Natural killer cell treated with Interleukin-12 subunit alpha and Interleukin-12 subunit beta and Interleukin-15 and Interleukin-18, amount 100 ng/mL, for 72 hours (primary cell): Measurements from ENCODE around the gene SH3GL2. TPM values are rescaled to one million over a fixed set of nuclear protein-coding genes. Genes with fewer than 3 reads are reported as not detected.

Source experiments
- ATAC-seq, 2 donors: fragments of 150-1000 bp; cut with Tn5 transposase in 1 of 2; sonication (Bioruptor Pico), chemical (Tn5 transposase) in 1 of 2; 2 replicates each; pipeline ENCODE4 v1.10.0; 2021
- DNase-seq: peaks from one replicate; pipeline ENCODE4 v3.0.0; 2022; ENCODE audit warnings: low spot score
- H3K27ac Mint-ChIP-seq, 2 donors: 1 replicate in 1 of 2; 2 replicates in 1 of 2; pipeline ENCODE4 v1.8.0; 2022; ENCODE audit warnings: mixed read lengths in 2 of 2, mild to moderate bottlenecking in 1 of 2, moderate library complexity in 1 of 2
- H3K27me3 Mint-ChIP-seq, 2 donors: 1 replicate in 1 of 2; 2 replicates in 1 of 2; pipeline ENCODE4 v1.8.0; 2022; ENCODE audit warnings: mixed read lengths in 2 of 2
- H3K36me3 Mint-ChIP-seq: one replicate; pipeline ENCODE4 v1.8.0; 2022; ENCODE audit warnings: mixed read lengths
- H3K4me1 Mint-ChIP-seq, 2 donors: 1 replicate in 1 of 2; 2 replicates in 1 of 2; pipeline ENCODE4 v1.8.0; 2022; ENCODE audit warnings: low read depth in 2 of 2, mixed read lengths in 2 of 2, mild to moderate bottlenecking in 1 of 2
- H3K4me3 Mint-ChIP-seq: one replicate; pipeline ENCODE4 v1.8.0; 2022; ENCODE audit warnings: mixed read lengths
- H3K9me3 Mint-ChIP-seq: 2 replicates; pipeline ENCODE4 v1.8.0; 2022; ENCODE audit warnings: mixed read lengths
- total RNA-seq, 2 donors: library from RNA; stranded (reverse); gene quantifications; one replicate each; pipeline ENCODE4 v1.2.3, GENCODE V29; 2022

Gene SH3GL2
- total RNA-seq, 2 donors from 2014 or later = not detected

DNA sequence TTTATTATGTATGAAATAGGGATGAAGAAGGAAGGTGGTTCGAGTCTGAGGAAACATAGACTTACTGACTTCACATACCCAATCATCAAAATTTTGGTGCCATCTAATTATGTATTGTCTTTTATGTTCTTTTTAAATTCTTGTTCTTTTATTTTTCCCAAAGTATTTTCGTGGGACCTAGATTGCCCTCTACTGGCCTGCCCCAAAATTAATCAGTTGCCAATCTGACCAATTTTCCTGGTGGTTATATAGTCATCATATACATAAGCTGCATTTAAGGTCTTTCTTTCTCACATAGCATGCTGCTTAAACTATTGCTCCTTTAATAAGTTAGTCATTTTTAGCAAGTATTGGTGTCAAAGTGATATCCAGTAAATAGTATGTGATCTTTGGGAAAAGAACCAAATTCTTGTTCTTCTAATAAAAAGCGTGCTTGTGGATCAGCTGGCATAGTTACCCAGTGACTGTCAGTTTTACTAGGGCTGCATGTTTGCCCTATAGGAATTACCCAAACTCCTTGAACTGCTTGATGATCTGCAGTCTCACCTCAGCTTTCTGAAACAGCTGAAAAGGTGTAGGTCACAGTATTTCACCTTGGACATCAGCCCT lies 223.5 kb downstream of the SH3GL2 start:
- no peaks in the 10 kb centered on the region for H3K36me3 Mint-ChIP-seq
- H3K27ac Mint-ChIP-seq = no peak overlapping the region
- no peaks in the 10 kb centered on the region for H3K9me3 Mint-ChIP-seq
- ATAC-seq (no peak), DNase-seq (no peak)
- H3K4me3 Mint-ChIP-seq = no peak overlapping the region
- H3K27me3 Mint-ChIP-seq = no peaks in the 10 kb centered on the region
- no peaks in the 10 kb centered on the region for H3K4me1 Mint-ChIP-seq

DNA sequence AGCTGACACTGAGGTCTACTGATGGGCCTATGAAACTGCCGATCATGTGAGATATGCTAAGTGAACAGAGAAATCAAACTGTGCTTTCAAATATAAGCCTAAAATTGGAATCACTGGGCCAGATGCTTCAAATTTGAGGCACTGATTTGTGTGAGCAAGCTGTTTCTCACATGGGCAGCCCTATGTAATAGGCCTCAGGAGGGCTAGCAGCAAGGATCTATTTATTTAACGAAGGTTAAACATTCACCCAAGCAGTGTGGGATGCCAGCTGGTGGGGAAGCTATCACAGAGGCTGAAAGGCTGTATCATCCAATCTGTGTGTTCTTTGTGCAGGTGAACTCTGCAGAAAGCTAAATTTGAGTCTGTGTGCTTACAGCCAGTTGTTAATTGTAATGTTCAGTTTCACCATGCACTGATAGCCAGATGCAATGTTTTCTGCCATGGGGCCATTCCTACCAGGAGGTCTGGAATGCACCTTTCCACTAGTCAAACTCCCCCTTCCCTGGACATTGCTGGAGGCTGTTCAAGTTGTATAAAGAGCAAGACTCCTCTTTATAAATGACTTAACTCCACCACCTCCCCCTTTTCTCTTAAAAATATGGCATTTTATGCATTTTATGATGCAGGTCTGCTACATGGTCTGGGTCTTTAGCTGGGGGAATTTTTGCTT lies 228.9 kb downstream of the SH3GL2 start:
- DNase-seq = no peak
- Mint-ChIP-seq H3K27me3 (no peaks in the 10 kb centered on the region), H3K4me1 (no peaks in the 10 kb centered on the region), H3K27ac (no peak overlapping the region), H3K9me3 (no peaks in the 10 kb centered on the region), H3K4me3 (no peak overlapping the region), H3K36me3 (no peaks in the 10 kb centered on the region)
- ATAC-seq = no peak

DNA sequence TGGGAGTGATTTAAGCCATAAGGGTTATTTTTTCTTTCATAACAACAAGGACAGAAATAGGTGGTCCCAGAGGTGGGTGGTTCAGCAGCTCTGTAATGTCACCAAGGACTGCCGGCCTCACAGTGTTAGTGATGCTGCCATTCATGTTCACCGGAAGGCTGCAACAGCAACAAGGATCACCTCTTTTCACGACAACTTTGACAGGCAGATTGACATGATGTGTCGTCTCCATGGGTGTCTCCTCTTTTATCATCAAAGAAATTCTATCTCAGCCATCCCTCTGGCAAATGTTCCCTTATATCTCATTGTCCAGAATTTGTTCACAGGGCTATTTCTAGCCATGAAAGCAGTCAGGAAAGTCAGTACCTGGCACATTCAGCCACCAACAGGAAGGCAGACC lies 231.5 kb downstream of the SH3GL2 start:
- Mint-ChIP-seq H3K27ac (no peak overlapping the region), H3K27me3 (no peaks in the 10 kb centered on the region), H3K36me3 (no peaks in the 10 kb centered on the region), H3K9me3 (no peaks in the 10 kb centered on the region), H3K4me3 (no peak overlapping the region), H3K4me1 (no peaks in the 10 kb centered on the region)
- ATAC-seq (no peak), DNase-seq (no peak)

DNA sequence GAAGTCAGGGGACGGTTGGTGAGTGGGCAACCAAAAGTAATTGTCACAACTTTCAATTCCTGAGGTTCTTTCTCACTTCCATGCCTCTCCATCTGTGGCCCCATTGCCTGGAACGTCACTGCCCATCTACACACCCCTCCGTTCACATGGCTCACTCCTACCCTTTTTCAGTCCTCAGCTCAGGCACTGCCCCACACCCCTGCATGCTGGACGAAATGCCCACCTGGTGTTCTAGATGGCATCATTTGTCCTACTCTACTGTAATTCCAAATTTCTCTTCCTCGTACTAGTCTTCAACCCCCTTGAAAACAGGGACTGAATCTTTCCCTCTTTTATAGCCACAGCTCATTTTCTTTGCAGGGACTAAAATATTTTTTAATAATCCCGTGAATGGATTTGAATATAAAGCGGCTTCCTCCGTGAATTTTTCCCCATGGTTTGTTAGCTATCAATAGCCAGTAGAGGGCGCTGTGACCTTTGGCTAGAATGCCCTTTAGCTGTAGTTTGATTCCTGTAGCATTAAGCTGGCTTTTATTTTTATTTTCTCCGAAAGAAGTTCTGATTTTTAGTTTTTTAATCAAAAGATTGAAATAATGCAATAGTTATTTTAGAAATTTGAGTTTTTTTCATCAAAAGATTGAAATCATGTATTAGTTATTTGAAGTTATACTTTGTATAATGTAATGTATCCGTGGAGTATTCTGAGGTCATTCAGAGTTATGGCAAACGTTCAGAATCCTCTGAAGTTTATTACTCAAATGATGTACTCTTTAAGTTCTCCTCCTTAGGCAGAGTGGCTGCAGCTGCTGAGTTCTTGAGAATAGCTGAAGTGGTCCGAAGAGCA lies 232.1 kb downstream of the SH3GL2 start:
- no peaks in the 10 kb centered on the region for H3K9me3 Mint-ChIP-seq
- no peaks in the 10 kb centered on the region for H3K36me3 Mint-ChIP-seq
- no peaks in the 10 kb centered on the region for H3K4me1 Mint-ChIP-seq
- peak; percentile 69 for DNase-seq
- H3K27me3 Mint-ChIP-seq = no peaks in the 10 kb centered on the region
- H3K4me3 Mint-ChIP-seq = no peak overlapping the region
- H3K27ac Mint-ChIP-seq = no peak overlapping the region
- ATAC-seq = no peak

DNA sequence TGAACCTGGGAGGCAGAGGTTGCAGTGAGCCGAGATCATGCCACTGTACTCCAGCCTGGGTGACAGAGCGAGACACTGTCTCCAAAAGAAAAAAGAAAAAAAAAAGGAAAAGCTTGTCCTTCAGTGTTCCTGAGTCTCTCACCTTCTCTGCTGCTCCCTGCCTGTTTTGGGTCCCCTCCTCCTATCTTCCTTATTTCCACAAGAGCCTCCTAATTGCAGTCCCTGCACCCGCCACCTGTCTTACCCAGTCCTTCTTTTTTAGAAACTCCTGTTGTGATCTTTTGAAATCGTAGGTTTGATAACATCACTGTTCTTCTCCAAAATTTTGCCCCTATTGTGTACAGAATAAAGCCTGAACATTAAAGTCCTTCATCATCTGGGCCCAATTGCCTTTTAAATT lies 234.9 kb downstream of the SH3GL2 start:
- Mint-ChIP-seq H3K4me3 (no peak overlapping the region), H3K27ac (no peak overlapping the region), H3K36me3 (no peaks in the 10 kb centered on the region), H3K27me3 (no peaks in the 10 kb centered on the region), H3K4me1 (no peaks in the 10 kb centered on the region), H3K9me3 (no peaks in the 10 kb centered on the region)
- DNase-seq = no peak
- no peak for ATAC-seq

DNA sequence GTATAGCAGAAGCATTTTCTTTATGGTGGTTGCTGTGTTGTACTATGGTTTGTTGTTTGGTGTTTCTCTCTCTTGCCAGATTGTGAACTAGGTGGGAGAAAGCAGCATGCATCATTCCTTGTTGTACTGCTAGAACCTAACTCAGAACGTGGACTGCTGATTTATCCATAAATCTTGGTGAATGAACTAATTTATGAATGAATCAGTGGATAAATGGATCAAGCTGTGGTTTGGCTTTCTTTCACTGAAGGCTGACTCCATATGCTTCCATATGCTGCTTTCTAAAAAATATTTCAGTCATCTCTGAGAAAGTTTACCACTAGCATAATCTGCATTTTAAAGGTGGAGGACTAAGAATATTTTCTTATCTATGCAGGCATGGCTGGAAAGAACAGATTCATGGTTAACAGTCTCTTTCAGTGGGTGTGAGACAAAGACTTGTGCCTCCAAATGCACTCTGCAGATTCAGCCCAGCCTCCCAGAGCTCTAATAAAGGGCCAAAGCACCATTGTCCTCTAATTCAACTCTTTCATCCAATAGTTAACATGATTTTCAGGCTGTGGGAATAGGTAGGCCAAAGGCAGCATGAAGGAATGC lies 237.7 kb downstream of the SH3GL2 start:
- no peaks in the 10 kb centered on the region for H3K9me3 Mint-ChIP-seq
- no peaks in the 10 kb centered on the region for H3K4me1 Mint-ChIP-seq
- DNase-seq = no peak
- H3K27me3 Mint-ChIP-seq = no peaks in the 10 kb centered on the region
- no peak overlapping the region for H3K27ac Mint-ChIP-seq
- no peak overlapping the region for H3K4me3 Mint-ChIP-seq
- H3K36me3 Mint-ChIP-seq = no peaks in the 10 kb centered on the region
- no peak for ATAC-seq

DNA sequence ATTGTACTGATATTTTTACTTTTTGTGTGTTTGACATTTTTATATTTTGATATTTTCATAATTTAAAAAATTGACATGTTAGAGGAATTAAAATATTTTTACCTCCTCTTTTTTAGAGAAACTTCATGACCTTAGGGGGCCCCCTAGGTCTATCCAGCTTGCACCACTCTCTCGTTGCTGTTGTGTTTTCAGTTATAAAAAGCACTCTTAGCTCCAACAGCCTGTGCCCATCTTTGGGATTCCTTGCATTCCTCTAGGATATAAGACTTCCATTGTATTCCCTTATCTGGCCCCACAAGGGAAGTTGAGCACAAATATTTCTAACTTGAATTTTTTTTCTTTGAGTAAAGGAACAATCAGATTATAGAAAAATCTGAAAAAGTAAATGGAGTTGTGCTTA lies 245.3 kb downstream of the SH3GL2 start:
- Mint-ChIP-seq H3K4me3 (no peak overlapping the region), H3K4me1 (no peaks in the 10 kb centered on the region), H3K9me3 (peaks cover 10% of the 10 kb centered on the region), H3K27ac (no peak overlapping the region), H3K27me3 (no peaks in the 10 kb centered on the region), H3K36me3 (no peaks in the 10 kb centered on the region)
- ATAC-seq = no peak
- DNase-seq = no peak

DNA sequence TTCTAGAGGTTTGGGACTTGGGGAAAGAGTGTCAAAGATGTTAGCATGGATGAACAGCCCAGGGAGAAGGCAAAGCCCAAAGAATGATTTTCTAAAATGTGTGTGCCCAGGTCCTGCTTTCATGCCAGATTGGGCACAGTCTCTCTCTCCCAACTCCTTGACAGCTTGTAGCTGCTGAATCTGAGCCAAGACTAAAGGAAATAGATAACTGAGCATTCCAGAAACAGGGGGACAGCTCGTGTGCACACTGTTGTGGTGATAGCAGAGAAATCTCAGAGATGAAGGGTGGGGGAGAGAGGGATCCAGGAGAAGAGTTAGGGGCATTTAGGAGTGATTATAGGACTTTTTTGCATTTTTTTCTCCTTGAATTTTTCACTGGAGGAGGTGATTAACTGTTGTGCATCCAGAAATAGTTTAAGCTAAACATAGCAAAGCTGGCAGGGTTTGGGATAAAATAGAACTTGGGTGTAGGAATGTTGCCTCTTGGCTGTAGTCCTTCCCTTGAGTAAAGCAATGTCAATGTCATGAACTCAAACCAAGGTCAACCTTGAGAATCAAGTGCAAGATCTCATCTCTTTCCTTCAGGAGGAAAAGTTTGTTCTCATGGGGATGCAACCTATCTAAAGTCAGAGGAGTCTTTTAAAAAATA lies 245.9 kb downstream of the SH3GL2 start:
- DNase-seq (no peak), ATAC-seq (no peak)
- Mint-ChIP-seq H3K36me3 (no peaks in the 10 kb centered on the region), H3K4me1 (no peaks in the 10 kb centered on the region), H3K27me3 (no peaks in the 10 kb centered on the region), H3K27ac (no peak overlapping the region), H3K4me3 (no peak overlapping the region), H3K9me3 (peaks cover 10% of the 10 kb centered on the region)

DNA sequence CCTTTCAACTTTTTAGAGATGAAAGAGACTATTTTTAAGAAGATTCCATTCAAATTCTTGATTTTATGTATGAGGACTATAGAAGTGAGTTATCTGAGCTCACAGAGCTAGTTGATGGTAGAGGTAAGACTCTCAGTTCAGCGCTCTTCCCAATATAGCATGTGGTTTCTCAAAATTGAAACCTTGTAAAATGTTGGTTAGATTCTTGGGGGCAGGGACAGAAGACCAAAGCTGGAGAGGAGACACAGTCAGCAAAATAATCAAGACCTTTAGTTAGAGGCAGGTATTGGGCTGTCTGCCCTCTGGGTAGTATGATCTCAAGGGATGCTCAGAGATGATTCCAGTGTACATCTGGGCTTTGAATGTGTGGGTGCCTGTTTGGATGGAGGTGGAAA lies 246.4 kb downstream of the SH3GL2 start:
- Mint-ChIP-seq H3K9me3 (peaks cover 12% of the 10 kb centered on the region), H3K27me3 (no peaks in the 10 kb centered on the region), H3K36me3 (no peaks in the 10 kb centered on the region), H3K27ac (no peak overlapping the region), H3K4me3 (no peak overlapping the region), H3K4me1 (no peaks in the 10 kb centered on the region)
- no peak for DNase-seq
- no peak for ATAC-seq

DNA sequence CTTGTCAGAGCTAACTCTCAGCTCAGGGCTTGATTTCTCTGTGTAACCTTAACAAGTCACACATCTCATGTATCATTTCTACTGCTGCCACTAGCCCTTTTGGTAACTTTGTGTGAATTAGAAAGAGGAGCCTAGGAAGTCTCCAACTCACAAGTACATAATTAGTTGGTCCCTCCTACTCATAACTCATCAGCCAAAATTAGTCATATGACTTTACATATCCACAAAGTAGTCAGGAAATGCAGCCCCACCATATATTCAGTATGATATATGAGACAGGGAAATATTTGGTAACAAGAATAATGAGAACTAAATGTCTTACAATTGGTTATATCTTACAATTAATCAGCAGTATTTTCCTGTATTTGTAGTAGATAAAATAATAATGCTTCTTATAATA lies 250.2 kb downstream of the SH3GL2 start:
- no peaks in the 10 kb centered on the region for H3K27me3 Mint-ChIP-seq
- H3K27ac Mint-ChIP-seq = no peak overlapping the region
- no peak for ATAC-seq
- H3K4me3 Mint-ChIP-seq = no peak overlapping the region
- H3K36me3 Mint-ChIP-seq = no peaks in the 10 kb centered on the region
- no peaks in the 10 kb centered on the region for H3K4me1 Mint-ChIP-seq
- DNase-seq = no peak
- peaks cover 13% of the 10 kb centered on the region for H3K9me3 Mint-ChIP-seq

DNA sequence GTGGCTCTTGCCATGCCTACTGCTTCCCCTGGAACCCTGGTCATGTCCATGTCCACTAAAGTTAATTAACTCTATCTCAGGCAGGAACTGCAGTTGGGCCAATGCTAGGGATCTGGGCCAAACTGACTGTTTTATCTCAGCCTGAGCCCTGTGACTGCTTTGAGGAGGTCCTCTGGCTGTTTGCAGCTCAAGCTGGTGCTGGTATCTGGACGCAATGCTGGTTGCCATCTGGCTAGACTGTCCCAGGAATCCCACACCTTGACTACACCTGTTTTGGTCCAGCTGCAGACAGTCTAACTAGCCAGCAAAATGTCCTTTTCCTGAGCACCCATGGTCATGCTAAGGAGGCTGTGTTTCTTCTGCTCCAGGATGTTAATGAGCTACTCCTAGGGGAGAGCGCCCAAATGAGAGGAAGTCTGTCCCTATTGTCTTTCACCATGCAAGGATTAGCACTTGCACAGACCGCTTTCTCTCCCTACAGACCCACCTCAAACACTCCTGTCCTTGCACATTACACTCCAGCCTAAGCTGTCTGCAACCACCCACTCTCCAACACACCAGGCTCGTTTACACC lies 251.0 kb downstream of the SH3GL2 start:
- Mint-ChIP-seq H3K4me3 (no peak overlapping the region), H3K4me1 (no peaks in the 10 kb centered on the region), H3K9me3 (peaks cover 18% of the 10 kb centered on the region), H3K27me3 (no peaks in the 10 kb centered on the region), H3K27ac (no peak overlapping the region), H3K36me3 (no peaks in the 10 kb centered on the region)
- ATAC-seq (no peak), DNase-seq (no peak)

DNA sequence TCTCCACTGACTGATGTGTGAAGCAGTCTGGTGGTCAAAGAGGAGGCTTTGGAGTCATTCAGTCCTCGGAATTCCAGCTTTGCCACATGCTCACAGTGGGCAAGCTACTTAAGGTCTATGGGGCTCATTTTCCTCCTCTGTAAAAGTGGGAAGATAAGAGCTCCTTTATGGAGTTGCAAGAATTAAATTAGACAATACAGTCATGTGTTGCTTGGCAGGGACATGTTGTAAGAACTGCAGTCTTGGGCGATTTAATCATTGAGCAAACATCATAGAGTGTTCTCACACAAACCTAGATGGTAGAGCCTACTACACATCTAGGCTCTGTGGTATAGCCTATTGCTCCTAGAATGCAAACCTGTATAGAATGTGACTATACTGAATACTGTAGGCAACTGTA lies 253.9 kb downstream of the SH3GL2 start:
- Mint-ChIP-seq H3K4me1 (no peaks in the 10 kb centered on the region), H3K27me3 (no peaks in the 10 kb centered on the region), H3K4me3 (no peak overlapping the region), H3K27ac (no peak overlapping the region), H3K36me3 (no peaks in the 10 kb centered on the region), H3K9me3 (peaks cover 21% of the 10 kb centered on the region)
- ATAC-seq = no peak
- no peak for DNase-seq

DNA sequence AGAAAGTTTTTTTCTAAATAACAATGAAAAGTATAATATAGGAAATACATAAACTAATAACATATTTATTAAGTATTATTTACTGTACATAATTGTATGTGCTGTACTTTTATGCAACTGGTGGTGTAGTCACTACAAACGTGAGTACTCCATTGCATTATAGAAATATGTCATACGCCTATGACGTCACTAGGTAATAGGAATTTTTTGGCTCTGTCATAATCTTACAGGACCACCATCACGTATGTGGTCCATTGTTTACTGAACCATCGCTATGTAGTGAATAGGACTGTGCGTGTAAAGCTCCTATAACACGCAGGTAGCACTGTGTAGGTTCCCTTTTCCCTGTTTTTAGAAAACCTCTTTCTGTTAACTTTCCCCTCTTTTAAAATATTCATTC lies 255.0 kb downstream of the SH3GL2 start:
- no peak overlapping the region for H3K4me3 Mint-ChIP-seq
- DNase-seq (no peak), ATAC-seq (no peak)
- no peaks in the 10 kb centered on the region for H3K36me3 Mint-ChIP-seq
- no peaks in the 10 kb centered on the region for H3K27me3 Mint-ChIP-seq
- H3K9me3 Mint-ChIP-seq = peaks cover 17% of the 10 kb centered on the region
- no peaks in the 10 kb centered on the region for H3K4me1 Mint-ChIP-seq
- H3K27ac Mint-ChIP-seq = no peak overlapping the region
